ENCODE measurements around the gene HAGH.

HAGH gene

DNA sequence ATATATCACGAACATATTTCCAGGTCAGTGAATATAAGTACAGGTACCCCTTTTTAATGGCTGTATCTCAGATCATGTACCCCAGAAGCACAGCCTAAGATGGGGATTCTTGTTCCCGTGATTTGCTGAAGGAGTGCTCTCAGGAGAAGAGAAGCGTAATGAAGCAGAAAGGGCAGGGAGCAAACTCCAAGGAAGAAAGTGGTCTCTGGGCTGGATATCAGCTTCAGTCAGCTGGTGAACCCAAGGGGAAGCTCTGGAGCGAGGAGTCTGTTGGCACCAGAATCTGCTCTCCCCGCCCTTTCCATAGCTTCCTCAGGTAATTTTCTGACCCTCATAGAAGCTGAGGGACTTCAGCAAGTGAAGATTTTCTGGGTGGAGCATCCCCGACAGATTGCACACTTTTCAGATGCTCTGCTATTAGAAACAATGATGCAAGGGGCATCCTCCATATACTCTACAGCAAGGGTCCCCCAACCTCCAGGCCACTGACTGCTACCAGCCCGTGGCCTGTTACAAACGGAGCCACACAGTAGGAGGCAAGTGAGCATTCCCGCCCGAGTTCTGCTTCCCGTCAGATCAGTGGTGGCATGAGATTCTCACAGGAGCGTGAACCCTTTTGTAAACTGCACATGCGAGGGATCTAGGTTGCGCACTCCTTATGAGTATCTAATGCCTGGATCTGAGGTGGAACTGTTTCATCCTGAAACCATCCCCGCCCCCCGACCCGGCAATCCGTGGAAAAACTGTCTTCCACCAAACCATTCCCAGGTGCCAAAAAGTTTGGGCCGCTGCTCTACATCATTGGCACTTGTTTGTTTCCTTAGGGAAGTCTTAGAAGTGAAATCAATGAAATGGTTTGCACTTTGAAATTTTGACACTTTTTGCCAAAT is 4.8 kb upstream of the HAGH start:
- DNase-seq = no peak

DNA sequence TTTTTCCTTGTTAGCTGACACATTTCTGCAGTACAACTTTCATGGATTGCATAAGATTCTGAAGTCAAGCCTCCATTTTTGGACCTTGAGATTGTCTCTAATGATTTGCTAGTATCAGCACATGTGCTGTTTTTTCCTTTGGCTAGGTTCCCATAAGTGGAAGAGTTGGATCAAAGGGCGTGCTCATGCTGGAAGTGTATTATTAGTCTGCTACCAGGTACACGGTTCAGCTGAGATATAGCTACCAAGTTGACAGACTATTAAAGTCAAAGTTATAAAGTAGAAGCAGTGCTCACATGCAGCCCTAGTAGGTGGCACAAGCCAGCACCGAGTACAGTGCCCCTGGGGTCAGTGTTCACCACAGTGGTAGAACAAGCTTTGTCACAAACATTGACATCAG is 3.6 kb upstream of the HAGH start:
- no peak for DNase-seq

DNA sequence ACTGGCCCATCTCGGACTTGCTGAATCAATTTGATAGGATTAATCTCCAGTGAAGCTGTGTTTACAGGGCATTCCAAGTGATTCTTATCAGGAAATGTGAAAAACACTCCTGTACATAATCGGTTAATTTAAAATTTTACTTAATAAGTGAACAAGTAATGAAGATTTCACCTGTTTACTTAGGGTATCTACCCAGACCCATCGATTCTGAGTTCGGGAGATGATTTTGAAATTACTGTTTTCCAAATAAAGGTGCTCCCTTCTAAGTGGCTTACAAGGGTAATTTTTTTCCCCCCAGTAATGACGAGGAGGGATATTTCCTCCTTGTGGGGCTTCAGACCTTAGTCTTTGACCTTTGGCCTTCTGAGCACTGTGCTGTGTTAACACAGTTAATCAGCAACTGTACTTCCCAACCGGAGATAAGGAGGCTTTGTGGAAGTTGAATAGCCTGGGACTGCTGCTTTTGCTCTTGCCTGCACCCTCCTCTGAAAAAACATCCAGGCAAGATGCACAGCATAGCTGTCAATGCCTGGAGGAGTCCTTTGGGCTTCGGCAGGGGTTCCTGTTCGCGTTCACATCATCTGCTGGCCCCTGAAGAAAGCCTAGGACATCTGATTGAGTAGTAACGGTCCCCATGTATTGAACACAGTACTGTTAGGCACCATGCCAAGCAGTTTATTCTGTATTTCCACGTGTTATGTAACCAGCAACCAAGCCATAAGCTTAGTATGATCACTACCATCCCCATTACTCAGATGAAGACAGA is 2.2 kb upstream of the HAGH start:
- no peak for DNase-seq

DNA sequence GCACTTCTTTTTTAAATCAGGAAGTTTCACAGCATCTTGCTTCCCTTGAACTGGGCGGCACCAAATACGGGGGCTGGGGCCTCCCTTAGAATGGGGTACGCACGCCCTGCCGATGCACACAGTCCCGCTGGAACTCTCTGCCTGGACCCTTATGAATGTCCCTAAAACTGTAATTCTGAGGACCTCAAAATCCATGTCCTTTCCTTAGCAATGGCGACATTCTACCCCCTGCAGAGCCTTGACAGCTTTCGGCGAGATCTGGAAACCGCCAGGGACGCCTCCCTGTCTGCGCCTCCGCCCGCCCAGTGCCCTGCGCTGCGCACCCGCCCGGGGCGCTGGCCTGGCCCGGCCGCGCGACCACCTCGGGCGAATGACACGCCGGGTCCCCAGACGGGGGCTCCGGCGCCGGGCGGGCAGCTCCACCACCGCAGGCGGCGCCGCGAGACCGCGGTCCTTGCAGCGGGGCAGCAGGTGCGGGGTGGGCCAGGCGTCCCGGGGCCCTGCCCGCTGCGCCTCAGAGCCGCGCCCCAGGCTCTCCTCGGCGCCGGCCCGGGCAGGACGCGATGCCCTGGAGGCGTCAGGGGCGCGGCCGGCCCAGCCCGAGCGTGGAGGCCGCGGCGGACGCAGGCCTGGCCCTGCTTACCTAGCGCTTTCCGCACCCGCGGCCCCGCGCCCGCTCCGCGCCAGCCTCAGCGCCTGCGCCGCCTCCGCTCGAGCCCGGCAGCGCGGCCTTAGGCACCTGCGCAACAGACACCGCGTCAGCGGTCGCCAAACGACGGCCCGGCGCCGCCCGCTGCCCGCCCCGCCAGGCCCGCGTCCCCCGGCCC is 548 bp downstream of the HAGH start:
- peak; percentile 45 for DNase-seq

DNA sequence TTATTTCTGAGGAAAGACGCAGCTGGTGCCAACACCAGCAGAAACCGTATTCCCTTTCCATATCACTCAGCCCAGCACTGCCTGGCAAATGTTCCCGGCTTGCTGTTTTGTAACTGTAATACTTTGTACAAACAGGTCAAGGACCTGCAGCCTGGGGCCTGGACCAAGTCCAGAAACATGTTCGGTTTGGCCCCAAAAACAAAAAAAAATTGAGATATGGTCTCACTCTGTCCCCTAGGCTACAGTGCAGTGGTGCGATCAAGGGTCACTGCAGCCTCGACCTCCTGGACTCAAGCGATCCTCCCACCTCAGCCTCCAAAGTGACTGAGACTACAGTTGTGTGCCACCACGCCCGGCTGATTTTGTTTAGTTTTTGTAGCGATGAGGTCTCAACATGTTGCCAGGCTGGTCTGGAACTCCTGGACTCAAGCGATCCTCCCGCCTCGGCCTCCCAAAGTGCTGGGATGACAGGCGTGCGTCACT is 1.2 kb downstream of the HAGH start:
- no peak for DNase-seq

GRCh38 chr16:1823821-1824220 is 2.8 kb downstream of the HAGH start:
- DNase-seq = no peak

DNA sequence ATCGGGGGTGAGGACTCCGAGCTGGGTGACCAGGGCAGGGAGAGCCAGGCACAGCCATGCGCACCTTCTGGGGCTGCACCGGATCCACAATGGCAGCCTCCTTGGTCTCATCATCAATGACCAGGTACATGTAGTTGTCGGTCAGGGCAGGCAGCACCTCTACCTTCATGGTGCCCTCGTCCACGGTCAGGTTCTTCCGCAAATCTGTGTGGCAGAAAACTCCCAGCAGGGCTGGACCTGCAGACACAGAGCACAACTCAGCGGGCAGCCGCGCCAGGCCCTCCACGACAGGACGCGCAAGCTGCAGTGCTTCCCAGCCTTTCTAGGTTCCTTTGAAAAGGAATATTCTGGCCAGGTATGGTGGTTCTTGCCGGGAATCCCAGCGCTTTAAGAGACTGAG is 3.8 kb downstream of the HAGH start:
- no peak for DNase-seq

GRCh38 chr16:1821861-1822611 is 4.6 kb downstream of the HAGH start:
- no peak for DNase-seq

DNA sequence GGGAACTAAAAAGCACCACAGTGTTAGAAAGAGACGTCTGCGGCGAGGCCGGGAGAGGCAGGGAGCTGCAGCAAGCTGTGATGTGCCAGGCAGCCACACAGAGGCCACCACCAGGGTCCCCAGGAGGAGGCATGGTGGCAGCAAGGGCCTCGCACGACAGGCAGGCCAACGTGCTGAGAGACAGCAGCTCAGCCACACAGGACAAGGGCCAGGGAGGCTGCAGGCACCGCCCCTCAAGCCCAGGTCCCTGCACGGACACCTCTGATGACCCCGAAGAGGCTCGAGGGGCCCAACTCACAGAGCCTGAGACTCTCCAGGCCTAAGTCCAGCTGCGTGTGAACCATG is 5.7 kb downstream of the HAGH start:
- DNase-seq = no peak

GRCh38 chr16:1820096-1820945 is 6.3 kb downstream of the HAGH start:
- no peak for DNase-seq

DNA sequence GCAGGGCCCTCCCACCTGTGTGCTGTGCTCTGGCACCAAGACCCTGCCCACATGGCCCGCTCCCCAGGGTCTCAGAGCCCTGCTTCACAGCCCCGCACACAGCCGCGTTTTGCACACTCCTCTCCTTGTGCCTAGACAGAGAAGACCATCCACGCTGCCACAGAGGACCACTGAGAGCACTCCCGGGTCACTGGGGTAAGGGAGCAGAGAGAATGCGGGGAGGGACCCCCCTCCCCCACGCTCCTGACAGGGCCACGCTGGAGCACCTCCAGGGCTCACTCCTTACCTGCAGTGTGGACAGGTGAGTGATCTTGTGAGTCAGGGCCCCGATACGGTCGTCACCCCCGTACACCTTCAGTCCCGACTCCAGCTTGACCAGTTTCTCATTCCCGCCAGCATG is 7.0 kb downstream of the HAGH start:
- no peak for DNase-seq

- no peak for DNase-seq
Measured at GRCh38 chr16:1818873-1819525, 7.6 kb downstream of the HAGH start.

GRCh38 chr16:1818204-1818872 is 8.3 kb downstream of the HAGH start:
- DNase-seq = no peak

- no peak for DNase-seq
Measured at GRCh38 chr16:1817716-1818115, 8.9 kb downstream of the HAGH start.

DNA sequence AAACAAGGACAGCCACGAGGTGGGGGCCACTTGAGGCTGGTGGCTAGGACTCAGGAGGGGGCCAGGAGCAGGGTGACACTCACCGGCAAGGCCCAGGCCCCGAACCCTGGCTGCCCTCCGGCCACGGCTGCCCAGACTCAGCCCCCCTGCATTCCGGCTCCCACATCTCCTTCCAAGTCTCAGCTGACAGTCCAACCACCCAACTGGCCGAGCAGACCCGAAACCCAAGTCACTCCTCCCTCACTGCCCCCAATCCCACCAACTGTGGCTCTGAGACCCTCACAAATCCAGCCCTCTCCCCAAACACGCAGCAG is 9.4 kb downstream of the HAGH start:
- no peak for DNase-seq

GRCh38 chr16:1816396-1817275 is 10.0 kb downstream of the HAGH start:
- DNase-seq = no peak

DNA sequence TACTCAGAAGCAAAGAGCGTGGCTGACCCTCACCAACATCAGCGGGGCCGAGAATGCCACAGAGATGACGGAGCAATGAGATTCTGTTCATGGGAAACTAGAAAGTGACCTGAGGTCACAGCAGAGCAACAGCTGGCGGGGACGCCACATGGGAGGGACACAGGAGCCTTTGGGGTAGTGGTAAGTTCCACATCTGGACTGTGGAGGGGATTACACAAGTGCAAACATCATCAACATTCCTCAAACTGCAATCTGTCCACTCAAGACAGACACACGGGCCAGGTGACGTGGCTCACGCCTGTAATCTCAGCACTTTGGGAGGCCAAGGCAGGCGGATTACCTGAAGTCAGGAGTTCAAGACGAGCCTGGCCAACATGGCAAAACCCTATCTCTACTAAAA is 11.2 kb downstream of the HAGH start:
- no peak for DNase-seq

GRCh38 chr16:1812732-1813163 is 13.9 kb downstream of the HAGH start:
- DNase-seq = no peak

DNA sequence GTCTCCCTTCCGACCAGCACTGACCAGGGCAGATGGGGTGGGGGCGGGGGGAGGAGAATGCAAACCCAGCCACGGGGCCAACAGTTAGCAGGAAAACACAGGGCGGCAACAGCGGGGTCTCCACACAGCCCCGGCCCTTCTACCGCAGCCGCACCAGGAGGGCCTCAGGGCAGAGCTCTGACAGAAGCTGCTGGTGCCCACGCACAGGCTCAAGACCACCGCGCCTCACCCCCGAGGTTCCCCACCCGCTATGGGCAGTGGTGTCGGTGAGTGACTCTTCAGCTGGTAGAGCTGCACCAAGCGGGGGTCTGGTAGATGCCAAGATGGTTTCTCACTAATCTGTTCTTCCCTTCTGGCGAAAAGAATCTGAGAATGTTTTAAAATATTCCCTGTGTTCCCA is 16.1 kb downstream of the HAGH start:
- DNase-seq = no peak

- DNase-seq = no peak
Measured at GRCh38 chr16:1810106-1810505, 16.5 kb downstream of the HAGH start.

All from KG1 (cell line).